Stimulated activated memory B cell treated with anti-CD40 and anti-IgM and Interleukin-4, amounts not matched to agents 10 μg/mL and 1 μg/mL and 100 μg/mL, for 72 hours (primary cell): Measurements from ENCODE around the gene FOXG1.
A peak's percentile ranks its signal among the peaks of the same experiment; 100 is the strongest.

Experiments used
- ATAC-seq: fragments of 150-1000 bp; cut with Tn5 transposase; 2 replicates; pipeline ENCODE4 v1.10.0; 2021
- H3K27ac Mint-ChIP-seq: one replicate; pipeline ENCODE4 v1.8.0; 2022; ENCODE audit warnings: mild to moderate bottlenecking, mixed read lengths
- H3K27me3 Mint-ChIP-seq: one replicate; pipeline ENCODE4 v1.8.0; 2022; ENCODE audit warnings: mixed read lengths
- H3K36me3 Mint-ChIP-seq: one replicate; pipeline ENCODE4 v1.8.0; 2022; ENCODE audit warnings: mixed read lengths
- H3K4me1 Mint-ChIP-seq: one replicate; pipeline ENCODE4 v1.8.0; 2022; ENCODE audit warnings: mixed read lengths
- H3K4me3 Mint-ChIP-seq: one replicate; pipeline ENCODE4 v1.8.0; 2022; ENCODE audit warnings: mild to moderate bottlenecking, moderate library complexity, mixed read lengths
- H3K9me3 Mint-ChIP-seq: one replicate; pipeline ENCODE4 v1.8.0; 2022; ENCODE audit warnings: mixed read lengths

FOXG1 gene

GRCh38 chr14:28779456-28779855, 12.9 kb downstream of the FOXG1 start:
- Mint-ChIP-seq H3K9me3 (no peaks in the 10 kb centered on the region), H3K27ac (no peak overlapping the region), H3K4me3 (no peak overlapping the region), H3K27me3 (peaks cover 76% of the 10 kb centered on the region), H3K4me1 (no peaks in the 10 kb centered on the region), H3K36me3 (no peaks in the 10 kb centered on the region)
- no peak for ATAC-seq

GRCh38 chr14:28780843-28781820, 14.5 kb downstream of the FOXG1 start:
- ATAC-seq: no peak
- H3K36me3 Mint-ChIP-seq: no peaks in the 10 kb centered on the region
- H3K27me3 Mint-ChIP-seq: peaks cover 77% of the 10 kb centered on the region
- no peak overlapping the region for H3K27ac Mint-ChIP-seq
- H3K9me3 Mint-ChIP-seq: peaks cover 3% of the 10 kb centered on the region
- H3K4me1 Mint-ChIP-seq: peaks cover 6% of the 10 kb centered on the region
- H3K4me3 Mint-ChIP-seq: no peak overlapping the region

GRCh38 chr14:28782301-28782700, 15.7 kb downstream of the FOXG1 start:
- Mint-ChIP-seq H3K27me3 (peaks cover 88% of the 10 kb centered on the region), H3K27ac (no peak overlapping the region), H3K4me1 (peaks cover 6% of the 10 kb centered on the region), H3K36me3 (no peaks in the 10 kb centered on the region), H3K4me3 (no peak overlapping the region), H3K9me3 (peaks cover 6% of the 10 kb centered on the region)
- ATAC-seq: no peak

DNA sequence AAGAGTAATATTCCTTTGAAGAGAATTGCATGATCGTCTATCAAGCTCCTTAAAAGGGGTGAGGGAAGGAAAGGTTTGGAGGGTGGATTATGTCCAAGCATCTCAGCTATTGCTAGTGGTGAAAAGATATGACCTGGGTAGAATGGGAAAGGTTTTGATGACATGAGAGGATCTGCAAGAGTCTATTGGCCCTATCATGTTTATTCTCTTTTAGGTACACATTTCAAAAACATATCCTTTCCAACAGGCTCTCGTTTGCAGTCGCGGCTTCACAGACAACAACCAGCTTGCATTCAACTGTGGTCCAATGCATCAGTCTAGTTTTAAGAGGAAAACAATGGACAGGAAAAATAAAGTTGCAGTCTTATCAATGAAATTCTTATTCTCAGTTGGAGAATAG, 17.1 kb downstream of the FOXG1 start:
- no peak overlapping the region for H3K4me3 Mint-ChIP-seq

DNA sequence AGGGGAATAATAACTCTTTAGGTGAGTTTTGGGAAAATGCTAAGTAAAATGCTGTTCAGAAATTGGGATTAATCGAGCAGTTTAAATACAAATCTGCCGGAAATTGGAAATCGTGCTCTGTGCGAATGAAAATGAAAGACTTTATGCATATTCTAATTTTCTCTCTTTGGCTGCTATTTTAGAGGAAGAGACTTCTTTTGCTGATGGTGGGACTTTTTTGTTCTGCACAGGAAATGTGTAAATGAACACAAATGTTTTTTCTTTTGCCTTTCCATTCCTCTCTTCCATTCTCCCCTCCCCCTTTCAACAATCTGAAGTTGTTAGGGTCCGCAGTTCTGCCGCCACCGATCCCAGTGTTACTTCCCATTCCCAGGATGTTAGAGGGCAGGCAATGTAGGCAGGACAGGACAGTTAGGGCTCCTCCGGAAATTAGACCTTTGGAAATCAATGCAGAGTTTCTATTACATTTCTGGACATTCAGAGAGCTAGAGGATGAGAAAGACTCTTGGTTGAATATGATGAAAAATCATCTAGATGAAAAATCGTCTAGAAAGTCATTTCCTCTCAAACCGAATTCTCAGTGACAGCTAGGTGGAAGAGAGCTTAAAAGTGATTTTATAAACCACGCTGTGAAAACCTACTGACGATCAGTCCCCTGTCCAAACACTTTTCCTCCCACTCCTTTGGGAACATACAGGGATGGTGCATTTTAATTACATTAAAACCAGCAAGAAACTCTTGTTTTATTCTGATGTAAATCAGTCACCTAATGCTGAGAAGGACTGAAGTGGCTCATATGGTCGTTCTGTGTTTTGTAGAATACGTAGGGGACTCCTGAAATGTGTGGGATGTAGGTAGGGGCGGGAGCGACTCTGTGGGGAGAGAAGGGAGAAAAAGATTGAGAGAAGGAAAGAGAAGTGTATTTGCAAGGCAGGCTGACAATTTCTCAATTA, 17.8 kb downstream of the FOXG1 start:
- Mint-ChIP-seq H3K9me3 (peaks cover 6% of the 10 kb centered on the region), H3K4me1 (peaks cover 6% of the 10 kb centered on the region), H3K36me3 (no peaks in the 10 kb centered on the region), H3K4me3 (no peak overlapping the region), H3K27me3 (peaks cover 80% of the 10 kb centered on the region), H3K27ac (no peak overlapping the region)
- no peak for ATAC-seq

More for the DNA sequence above, 17.1 kb downstream of the FOXG1 start:
- Mint-ChIP-seq H3K36me3 (no peaks in the 10 kb centered on the region), H3K27ac (no peak overlapping the region), H3K9me3 (peaks cover 6% of the 10 kb centered on the region), H3K4me1 (peaks cover 6% of the 10 kb centered on the region), H3K27me3 (peaks cover 82% of the 10 kb centered on the region)
- ATAC-seq: no peak

GRCh38 chr14:28785096-28785952, 18.7 kb downstream of the FOXG1 start:
- Mint-ChIP-seq H3K4me3 (peak overlapping the region; percentile 3), H3K27ac (no peak overlapping the region), H3K27me3 (peaks cover 71% of the 10 kb centered on the region), H3K9me3 (peaks cover 6% of the 10 kb centered on the region), H3K4me1 (peaks cover 6% of the 10 kb centered on the region), H3K36me3 (no peaks in the 10 kb centered on the region)
- ATAC-seq: no peak

- Mint-ChIP-seq H3K4me3 (no peak overlapping the region), H3K27me3 (no peaks in the 10 kb centered on the region), H3K27ac (no peak overlapping the region), H3K36me3 (no peaks in the 10 kb centered on the region), H3K9me3 (peaks cover 14% of the 10 kb centered on the region), H3K4me1 (no peaks in the 10 kb centered on the region)
- no peak for ATAC-seq
Observed at GRCh38 chr14:28807518-28807917, 40.9 kb downstream of the FOXG1 start.

GRCh38 chr14:28813810-28814209, 47.2 kb downstream of the FOXG1 start:
- H3K4me3 Mint-ChIP-seq: no peak overlapping the region
- no peak overlapping the region for H3K27ac Mint-ChIP-seq
- no peaks in the 10 kb centered on the region for H3K4me1 Mint-ChIP-seq
- no peak for ATAC-seq
- no peaks in the 10 kb centered on the region for H3K27me3 Mint-ChIP-seq
- H3K36me3 Mint-ChIP-seq: no peaks in the 10 kb centered on the region
- peaks cover 2% of the 10 kb centered on the region for H3K9me3 Mint-ChIP-seq
